GM12878 (cell line): Measurements from ENCODE around the gene LCLAT1. TPM values are rescaled to one million over a fixed set of nuclear protein-coding genes. Genes with fewer than 3 reads are reported as not detected.

Source experiments
- ATAC-seq: fragments of 200-7000 bp; cut with Tn5 transposase; 3 replicates; pipeline ENCODE4 v1.9.1; 2020; ENCODE audit warnings: mild to moderate bottlenecking, moderate library complexity
- BruUV-seq: library from RNA; stranded (reverse); fragments of 400-500 nt; replicated peaks from 2 replicates; lab custom pipeline; 2021; lab: Mats Ljungman, UMichigan
- CTCF ChIA-PET: fragments of 300-600 bp; sonication (Branson Sonifier 250); formaldehyde crosslinking; extraction: SDS; loops from one replicate; lab custom pipeline; 2021; ENCODE audit warnings: inconsistent platforms; lab: Yijun Ruan, JAX
- POLR2A ChIA-PET: fragments of 350-600 bp; formaldehyde crosslinking; extraction: SDS; loops from one replicate; lab custom pipeline; 2021; ENCODE audit warnings: inconsistent platforms; lab: Charles Lee
- RAD21 ChIA-PET: fragments of 300-600 bp; sonication (Branson Sonifier 250); formaldehyde crosslinking; loops from one replicate; lab custom pipeline; 2023; ENCODE audit warnings: antibody characterized with exemption; ENCODE audit not compliant: unreplicated experiment; lab: Charles Lee
- SMC1A ChIA-PET: fragments of 300-600 bp; sonication (Branson Sonifier 250); formaldehyde crosslinking; loops from one replicate; lab custom pipeline; 2023; ENCODE audit not compliant: unreplicated experiment, uncharacterized antibody; lab: Charles Lee
- DNase-seq: peaks from one replicate; pipeline ENCODE4 v3.0.0-alpha.2; 2011; ENCODE audit warnings: low read depth, low spot score
- FAIRE-seq: peaks from 3 replicates; lab custom pipeline; 2011; peaks lifted over from hg19 to GRCh38; lab: Jason Lieb, UNC
- H2AFZ ChIP-seq: 2 replicates; pipeline ENCODE4 v1.6.0; 2011; ENCODE audit warnings: low read depth, low read length, control low read depth; ENCODE audit not compliant: control insufficient read depth
- H3K27ac ChIP-seq: 2 replicates; pipeline ENCODE4 v1.5.1; 2011; ENCODE audit warnings: control low read depth; ENCODE audit not compliant: control insufficient read depth, insufficient read depth
- H3K27me3 ChIP-seq, 2 experiments: replicated peaks in 1 of 2; 2 replicates each; pipeline versions ENCODE4 v1.6.0 to v1.6.1; 2011; ENCODE audit warnings: low read length in 1 of 2; ENCODE audit not compliant: control insufficient read depth in 2 of 2, insufficient read depth in 2 of 2
- H3K36me3 ChIP-seq, 2 experiments: 2 replicates each; pipeline ENCODE4 v1.5.1; 2011; ENCODE audit warnings: low read length in 1 of 2; ENCODE audit not compliant: control insufficient read depth in 2 of 2, insufficient read depth in 2 of 2
- H3K4me1 ChIP-seq: 2 replicates; pipeline ENCODE4 v1.6.1; 2011; ENCODE audit warnings: mild to moderate bottlenecking, low read length, moderate library complexity, mixed read lengths; ENCODE audit not compliant: control insufficient read depth, insufficient read depth
- H3K4me2 ChIP-seq: 2 replicates; pipeline ENCODE4 v1.6.0; 2011; ENCODE audit warnings: control low read depth; ENCODE audit not compliant: control insufficient read depth, insufficient read depth
- H3K4me3 ChIP-seq: fragments of 200-600 bp; sonication (generic); 2 replicates; pipeline ENCODE4 v1.5.1; 2016
- H3K79me2 ChIP-seq: 2 replicates; pipeline ENCODE4 v1.6.0; 2011; ENCODE audit warnings: low read length; ENCODE audit not compliant: control insufficient read depth, insufficient read depth
- H3K9ac ChIP-seq: 2 replicates; pipeline ENCODE4 v1.8.0; 2011; ENCODE audit warnings: low read length, control low read depth, mixed read lengths; ENCODE audit not compliant: control insufficient read depth, insufficient read depth
- H3K9me3 ChIP-seq: replicated peaks from 3 replicates; pipeline ENCODE4 v1.5.1; 2011; ENCODE audit warnings: mild to moderate bottlenecking, low read length; ENCODE audit not compliant: control insufficient read depth, insufficient read depth
- H4K20me1 ChIP-seq: 2 replicates; pipeline ENCODE4 v1.6.0; 2011; ENCODE audit not compliant: control insufficient read depth, insufficient read depth
- BCL3 ChIP-seq: IDR thresholded peaks from 2 replicates; pipeline ENCODE4 v1.6.1; 2011; ENCODE audit warnings: borderline replicate concordance, low read depth, mild to moderate bottlenecking, moderate library complexity, low read length; ENCODE audit not compliant: insufficient read depth, poor library complexity, severe bottlenecking
- HDGF ChIP-seq: fragments of 450-650 bp; IDR thresholded peaks from 2 replicates; pipeline ENCODE4 v1.6.1; 2016; ENCODE audit warnings: antibody characterized with exemption
- MXI1 ChIP-seq: fragments of 150-350 bp; IDR thresholded peaks from 2 replicates; pipeline ENCODE4 v1.6.1; 2011; ENCODE audit warnings: low read depth, mild to moderate bottlenecking, inconsistent platforms, low read length, improper control_type of control experiment
- NR2F1 ChIP-seq: fragments of 450-650 bp; conservative IDR thresholded peaks from 2 replicates; pipeline ENCODE4 v1.6.1; 2017; ENCODE audit warnings: mild to moderate bottlenecking
- RELB ChIP-seq: fragments of 450-650 bp; IDR thresholded peaks from 2 replicates; pipeline ENCODE4 v1.6.1; 2017; ENCODE audit warnings: low read depth, mild to moderate bottlenecking, moderate library complexity
- SRF ChIP-seq, 2 experiments: IDR thresholded peaks; 2 replicates each; pipeline ENCODE4 v1.6.1; 2011; ENCODE audit warnings: low read depth in 2 of 2, low read length in 2 of 2, mild to moderate bottlenecking in 1 of 2, moderate library complexity in 1 of 2
- USF2 ChIP-seq: IDR thresholded peaks from 2 replicates; pipeline ENCODE4 v1.6.1; 2011; ENCODE audit warnings: low read depth, low read length, improper control_type of control experiment, borderline replicate concordance
- ZBTB4 ChIP-seq: fragments of 450-650 bp; formaldehyde crosslinking; IDR thresholded peaks from 2 replicates; pipeline ENCODE4 v1.4.0; 2022; ENCODE audit warnings: mild to moderate bottlenecking, moderate library complexity
- ZNF384 ChIP-seq: IDR thresholded peaks from 2 replicates; pipeline ENCODE4 v1.6.1; 2012; ENCODE audit warnings: low read depth, mild to moderate bottlenecking, low read length, improper control_type of control experiment, borderline replicate concordance
- ZNF687 ChIP-seq: fragments of 450-650 bp; IDR thresholded peaks from 2 replicates; pipeline ENCODE4 v1.6.1; 2017; ENCODE audit warnings: mild to moderate bottlenecking, moderate library complexity
- WGBS: methylation state at CpG from one replicate; pipeline ENCODE4 v1.1.6; 2016; ENCODE audit warnings: low lambda C conversion rate; ENCODE audit not compliant: insufficient replicate concordance, insufficient coverage; ENCODE audit errors: missing lambda C conversion rate; 5-methylcytosine and 5-hydroxymethylcytosine counted together
- in situ Hi-C: fragments of 300-500 bp; cut with MboI; formaldehyde crosslinking; loops from 9 replicates; pipeline ENCODE4 v1.14.3; 2018; ENCODE audit warnings: mixed read lengths
- intact Hi-C: fragments of 100-400 bp; cut with micrococcal nuclease; formaldehyde crosslinking; loops from one replicate; pipeline ENCODE4 v1.14.2; 2022; ENCODE audit not compliant: unreplicated experiment
- polyA plus RNA-seq, 11 experiments: library from polyadenylated mRNA; depleted of rRNA in 4 of 11; unstranded in 6 of 11; stranded (reverse) in 5 of 11; fragments of >200 nt; fragmentation: Nextera tagmentation in 4 of 11; fragmentation: Illumina TruSeq in 1 of 11; extraction: Ambion mirVana in 4 of 11; extraction: Trizol in 1 of 11; gene quantifications; 1 replicate in 1 of 11; 2 replicates in 10 of 11; pipeline versions ENCODE4 v1.2.1 to v1.2.3, GENCODE V29; 2011 to 2016; ENCODE audit warnings: inconsistent platforms in 2 of 11, missing spikeins in 2 of 11, low read depth in 1 of 11
- total RNA-seq, 4 experiments: library from RNA; depleted of rRNA in 3 of 4; stranded (reverse); fragments of >200 nt in 3 of 4; fragmentation: Illumina TruSeq in 1 of 4; extraction: Trizol in 1 of 4; gene quantifications; 2 replicates each; pipeline versions ENCODE4 v1.2.1 to v1.2.3, GENCODE V29; 2013 to 2021

The LCLAT1 gene
- total and polyA plus RNA-seq, 10 of the 15 experiments (the other 5 are each of a cell fraction or from before 2014, with no cell fraction given) = 8.1 to 33.0 (median 15.9) TPM

- CTCF ChIA-PET = no interaction called here
- Histone ChIP-seq H4K20me1 (no peaks in the 10 kb centered on the region), H3K4me3 (no peak overlapping the region), H3K9me3 (no peaks in the 10 kb centered on the region), H3K27ac (no peak overlapping the region), H3K27me3 (no peaks in the 10 kb centered on the region), H2AFZ (no peak overlapping the region), H3K36me3 (no peaks in the 10 kb centered on the region), H3K9ac (no peak overlapping the region), H3K79me2 (no peaks in the 10 kb centered on the region), H3K4me2 (no peak overlapping the region), H3K4me1 (no peaks in the 10 kb centered on the region)
- FAIRE-seq (no peak), DNase-seq (no peak), ATAC-seq (no peak)
- intact Hi-C loops (no loop called here), in situ Hi-C loops (no loop called here)
- RAD21 ChIA-PET = no interaction called here
- WGBS = 96% methylated on average over 3 of the region's 3 CpGs
- POLR2A ChIA-PET = interaction anchor here (0.6 to 0.8 kb wide), 3 partner anchors 19 to 63 kb away, joined by 3 to 5 read pairs (median 4); no protein-coding TSS in a partner anchor
- SMC1A ChIA-PET = interaction anchor here (1.5 kb wide), 1 partner anchor 399 kb away, joined by 3 read pairs; no protein-coding TSS in a partner anchor
- BruUV-seq = no TSS peak
- no peak for TF ChIP-seq BCL3
- TF ChIP-seq MXI1 = no peak
- no peak for TF ChIP-seq ZBTB4 (CRISPR knock-in tag)
- no peak for TF ChIP-seq ZNF384
- TF ChIP-seq ZNF687 = no peak
- no peak for TF ChIP-seq NR2F1
- TF ChIP-seq USF2 = no peak
- no peak for TF ChIP-seq RELB
- TF ChIP-seq SRF (IDR thresholded peaks at IDR 0.05; ENCODE audit: low read depth in 2 of 2, low read length in 2 of 2) = no peak
- no peak for TF ChIP-seq HDGF
These were observed 158.2 kb downstream of the LCLAT1 start for GRCh38 chr2:30605197-30605596.
